GM21423 (cell line): ENCODE data around the gene YPEL5.

Experiments used
- ATAC-seq: cut with Tn5 transposase; IDR thresholded peaks from one replicate; pipeline ENCODE4 v1.9.1; 2021; ENCODE audit warnings: mild to moderate bottlenecking, moderate library complexity; ENCODE audit not compliant: unreplicated experiment

The YPEL5 gene

DNA sequence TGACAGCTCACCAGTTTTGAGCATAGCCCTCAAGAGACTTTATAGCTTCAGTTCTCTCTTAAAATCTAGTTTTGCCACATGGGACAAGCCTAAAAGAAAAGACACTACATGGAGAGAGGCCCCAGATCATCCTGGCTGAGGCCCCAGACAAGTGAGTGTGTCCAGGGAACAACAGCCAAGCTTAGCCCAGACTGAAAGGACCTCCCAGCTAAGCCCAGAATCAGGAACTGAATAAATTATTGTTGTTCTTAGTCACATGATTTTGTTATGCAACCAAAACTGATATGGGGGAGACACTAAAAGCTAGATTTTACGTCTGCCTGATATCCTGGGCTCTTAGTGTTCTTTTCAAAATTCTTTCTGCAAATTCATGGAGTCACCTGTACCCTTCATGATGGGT lies 55.2 kb downstream of the YPEL5 start:
- ATAC-seq = no peak

DNA sequence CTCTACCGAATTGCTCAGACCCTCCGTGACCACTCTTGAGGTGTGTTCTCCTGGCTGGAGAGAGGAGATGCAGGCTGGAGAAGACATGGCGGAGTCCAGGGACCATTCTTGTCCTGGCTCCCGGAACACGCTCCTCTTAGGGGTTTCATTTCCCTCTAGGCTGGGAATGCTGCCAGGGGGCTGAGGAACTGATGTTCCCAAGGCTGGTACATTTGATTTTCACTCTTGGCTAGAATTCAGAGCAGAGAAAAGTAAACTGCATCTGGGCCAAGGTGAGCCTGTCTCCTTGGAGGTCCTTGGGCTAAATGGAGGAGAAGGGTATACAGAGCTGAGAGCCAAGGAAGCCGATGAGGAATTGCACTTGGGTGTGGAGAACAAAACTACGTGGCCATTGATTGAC lies 56.3 kb downstream of the YPEL5 start:
- ATAC-seq = no peak

DNA sequence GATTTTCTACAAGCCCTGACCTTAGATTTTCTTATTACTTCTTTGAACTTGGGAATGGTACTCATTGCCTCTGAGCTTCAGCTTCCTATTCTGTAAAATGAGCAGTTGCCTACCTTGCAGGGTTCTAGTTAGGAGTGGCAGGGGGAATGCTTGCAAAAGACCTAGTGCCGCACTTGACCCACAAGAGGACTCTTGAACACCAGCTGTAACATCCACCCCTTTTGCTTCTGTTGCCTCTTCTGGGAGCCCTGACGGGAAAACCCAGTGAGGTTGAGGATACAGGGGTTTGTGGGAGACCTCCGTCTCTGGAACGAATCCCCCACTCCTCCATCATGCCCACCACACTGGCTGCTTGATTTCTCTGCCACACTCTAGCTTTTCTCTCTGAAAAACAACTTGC lies 57.5 kb downstream of the YPEL5 start:
- no peak for ATAC-seq

DNA sequence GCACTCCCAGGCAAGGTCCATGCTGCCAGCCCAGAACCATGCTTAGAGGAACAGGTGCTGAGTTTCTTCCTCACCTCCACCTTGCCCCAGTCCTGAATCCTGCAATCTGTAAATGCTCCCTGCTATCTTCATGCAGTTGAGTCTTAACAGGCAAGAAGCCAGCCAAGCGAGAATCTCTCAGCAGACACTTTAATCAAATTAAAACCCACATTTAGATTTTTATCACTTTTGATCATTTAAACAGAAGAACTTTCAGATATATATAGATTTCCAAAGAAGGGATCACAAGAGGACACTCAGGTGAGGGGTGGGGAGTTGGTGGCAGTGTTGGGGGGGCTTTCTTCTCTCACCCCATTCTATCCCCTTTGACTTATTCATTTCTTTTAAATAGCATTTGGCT lies 58.6 kb downstream of the YPEL5 start:
- ATAC-seq = no peak

DNA sequence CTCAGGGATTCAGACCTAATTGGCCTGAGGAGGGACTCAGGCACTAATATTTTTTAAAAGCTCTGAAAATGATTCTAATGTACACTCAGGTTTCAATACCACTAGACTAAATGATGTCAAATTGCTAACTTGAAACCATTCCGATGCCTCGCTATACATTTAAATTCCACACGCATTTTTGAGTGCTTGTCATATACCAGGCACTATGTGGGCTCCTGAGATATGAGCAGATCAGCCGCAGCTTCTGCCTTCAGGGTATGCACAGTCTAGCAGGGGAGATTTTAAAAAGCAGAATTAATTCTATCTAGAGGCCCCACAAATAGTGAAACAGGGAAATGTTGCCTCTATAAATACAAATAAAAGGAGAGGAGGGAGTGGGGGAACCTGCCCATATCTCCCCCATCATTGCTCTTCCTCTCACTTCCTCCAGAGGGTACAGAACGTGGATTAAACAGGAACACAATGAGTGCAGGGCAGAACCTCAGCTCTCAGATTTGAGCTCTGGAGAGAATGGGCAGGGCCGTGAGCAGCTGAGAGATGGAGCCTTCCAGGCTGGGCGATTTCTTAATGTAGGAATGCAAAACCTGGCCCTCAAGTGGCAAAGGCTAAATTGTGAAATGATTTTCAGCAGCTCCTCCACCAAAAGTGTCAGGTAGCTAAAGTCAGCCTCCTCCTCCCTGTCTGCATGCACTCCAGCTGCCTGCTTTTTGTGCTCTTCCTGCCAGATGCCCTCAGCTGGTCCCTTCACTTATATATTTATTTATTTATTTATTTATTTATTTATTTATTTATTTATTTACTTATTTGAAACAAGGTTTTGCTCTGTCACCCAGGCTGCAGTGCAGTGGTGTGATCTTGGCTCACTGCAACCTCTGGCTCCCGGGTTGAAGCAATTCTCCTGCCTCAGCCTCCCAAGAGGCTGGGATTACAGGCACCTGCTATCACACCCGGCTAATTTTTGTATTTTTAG lies 59.9 kb downstream of the YPEL5 start:
- ATAC-seq = no peak

DNA sequence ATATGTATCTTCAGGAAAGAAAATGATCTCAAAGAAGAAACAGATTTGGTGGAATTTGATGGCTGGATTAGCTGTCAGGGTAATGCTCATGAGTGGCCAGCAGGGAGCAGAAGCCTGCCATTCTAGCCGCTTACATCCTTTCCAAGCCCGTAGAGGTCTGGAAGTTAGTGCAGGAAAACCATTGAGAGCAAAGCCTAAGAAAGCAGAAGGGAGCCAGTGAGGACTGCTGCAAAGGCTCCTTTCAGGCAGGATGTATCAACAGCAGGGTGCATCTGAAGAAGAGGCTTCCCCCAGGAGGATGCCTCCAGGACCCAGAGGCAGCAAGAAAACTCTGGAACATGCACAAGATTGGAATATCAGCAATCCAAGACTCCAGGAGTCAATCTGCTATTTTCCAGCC lies 61.6 kb downstream of the YPEL5 start:
- ATAC-seq = no peak

DNA sequence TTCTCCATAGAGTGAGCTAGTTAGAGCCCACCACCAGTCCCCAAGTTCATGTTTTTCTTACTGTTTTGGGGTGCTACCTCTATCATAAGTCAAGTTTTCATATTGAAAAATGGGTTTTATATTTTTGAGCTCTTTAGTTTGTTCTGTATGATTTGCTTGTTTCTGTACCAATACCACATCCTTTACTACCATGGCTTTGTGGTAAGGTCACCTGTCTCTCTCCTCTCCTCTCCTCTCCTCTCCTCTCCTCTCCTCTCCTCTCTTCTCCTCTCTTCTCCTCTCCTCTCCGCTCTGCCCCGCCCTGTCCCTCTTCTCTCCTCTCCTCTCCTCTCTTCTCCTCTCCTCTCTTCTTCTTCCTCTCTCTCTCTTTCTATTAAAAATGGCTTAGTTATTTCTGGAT lies 62.4 kb downstream of the YPEL5 start:
- no peak for ATAC-seq
